Stomach (tissue), 4 donors: ENCODE measurements around the gene GAB1.

Source experiments
- CTCF ChIP-seq, 7 experiments: fragments of 450-650 bp in 4 of 7; fragments of 200-600 bp in 3 of 7; sonication (generic) in 3 of 7; IDR thresholded peaks; one replicate each; pipeline ENCODE4 v1.5.1; 2016 to 2019; ENCODE audit warnings: antibody characterized with exemption in 7 of 7, control low read depth in 2 of 7, mild to moderate bottlenecking in 1 of 7
- EP300 ChIP-seq: sonication (generic); formaldehyde crosslinking; IDR thresholded peaks from one replicate; pipeline ENCODE4 v1.6.1; 2017; ENCODE audit warnings: antibody characterized with exemption
- POLR2A ChIP-seq, 4 donors: fragments of 450-650 bp; IDR thresholded peaks; one replicate each; pipeline ENCODE4 v1.6.1; 2016; ENCODE audit warnings: antibody characterized with exemption in 4 of 4, control low read depth in 2 of 4, mild to moderate bottlenecking in 1 of 4, moderate library complexity in 1 of 4
- POLR2AphosphoS5 ChIP-seq, 3 donors: sonication (generic); formaldehyde crosslinking; IDR thresholded peaks; one replicate each; pipeline ENCODE4 v1.6.1; 2016; ENCODE audit warnings: antibody characterized with exemption in 3 of 3

GRCh38 chr4:143359644-143360193 lies 23.0 kb downstream of the GAB1 start:
- TF ChIP-seq POLR2A (IDR thresholded peaks at IDR 0.05) (no peak), CTCF (IDR thresholded peaks at IDR 0.05) (no peak), POLR2AphosphoS5 (IDR thresholded peaks at IDR 0.05) (no peak), EP300 (no peak)
